Left colon (tissue), 2 donors: ENCODE data around the gene KCTD7. TPM values are rescaled to one million over a fixed set of nuclear protein-coding genes. Genes with fewer than 3 reads are reported as not detected.
"Not testable (repeated sequence)": the region's sequence is repeated elsewhere in the genome, so short reads cannot be mapped to it uniquely, and the experiment has no call there.

ENCODE experiments used
- ATAC-seq: fragments of 200-7000 bp; cut with Tn5 transposase; one replicate; pipeline ENCODE4 v1.9.1; 2020; ENCODE audit warnings: mild to moderate bottlenecking, moderate library complexity
- DNase-seq, 2 donors: peaks; one replicate each; pipeline ENCODE4 v3.0.0-alpha.2; 2020
- intact Hi-C, 2 donors: fragments of 100-400 bp; cut with DNase I in 1 of 2; cut with micrococcal nuclease in 1 of 2; formaldehyde crosslinking; loops; one replicate each; pipeline versions ENCODE4 v1.11.2 to v1.14.0; 2022; cut with DNase I, micrococcal nuclease
- total RNA-seq, 2 donors: library from RNA; stranded (reverse); fragmentation: NEBNext Ultra II Directional; extraction: Animal tissue kit (Norgen Biotek cat#: 25700); gene quantifications; one replicate each; pipeline ENCODE4 v1.2.1, GENCODE V29; 2021
- donor health status: DM: no; HTN: no; CAD: no.
- donor health status: DM: yes; HTN: yes; CAD: no.

Gene KCTD7
- total RNA-seq, 2 donors from 2014 or later, result 5.6 to 8.6 TPM

- intact Hi-C loops, result no loop called here
- no peak for DNase-seq
- no peak for ATAC-seq
These were observed 40.0 kb downstream of the KCTD7 start for GRCh38 chr7:66668677-66669076.

GRCh38 chr7:66669088-66669487 is 40.4 kb downstream of the KCTD7 start:
- ATAC-seq, result no peak
- intact Hi-C loops, result no loop called here
- no peak for DNase-seq

- intact Hi-C loops, result no loop called here
- no peak for DNase-seq
- ATAC-seq, result no peak
These were observed 40.8 kb downstream of the KCTD7 start for GRCh38 chr7:66669496-66669895.

- intact Hi-C loops, result no loop called here
- DNase-seq (no peak), ATAC-seq (no peak)
These were observed 42.4 kb downstream of the KCTD7 start for GRCh38 chr7:66671034-66671433.

- intact Hi-C loops, result not testable (repeated sequence)
These were observed 42.8 kb downstream of the KCTD7 start for GRCh38 chr7:66671486-66671885.

GRCh38 chr7:66672432-66673123 is 43.9 kb downstream of the KCTD7 start:
- intact Hi-C loops, ATAC-seq, DNase-seq: not testable (repeated sequence)

More at GRCh38 chr7:66671486-66671885, 42.8 kb downstream of the KCTD7 start:
- ATAC-seq, DNase-seq: not testable (repeated sequence)

- intact Hi-C loops, DNase-seq: not testable (repeated sequence)
- ATAC-seq, result peak; percentile 21
These were observed 44.5 kb downstream of the KCTD7 start for GRCh38 chr7:66673124-66673640.

- ATAC-seq, result no peak
- DNase-seq, result no peak
- intact Hi-C loops, result no loop called here
These were observed 51.1 kb downstream of the KCTD7 start for GRCh38 chr7:66679633-66680244.

- peak; percentile 95 for ATAC-seq
- intact Hi-C loops, result no loop called here
- DNase-seq, result peak; percentile 97 to 99
These were observed 53.0 kb downstream of the KCTD7 start for GRCh38 chr7:66681491-66682349.

- ATAC-seq (peak; percentile 55), DNase-seq (peak; percentile 19 to 42)
- intact Hi-C loops, result no loop called here
These were observed 53.8 kb downstream of the KCTD7 start for GRCh38 chr7:66682350-66683093.

GRCh38 chr7:66683094-66683769 is 54.6 kb downstream of the KCTD7 start:
- ATAC-seq, intact Hi-C loops, DNase-seq: not testable (repeated sequence)

- intact Hi-C loops, result no loop called here
- no peak for DNase-seq
- no peak for ATAC-seq
These were observed 55.1 kb downstream of the KCTD7 start for GRCh38 chr7:66683770-66684123.

GRCh38 chr7:66685663-66686062 is 57.0 kb downstream of the KCTD7 start:
- DNase-seq, intact Hi-C loops: not testable (repeated sequence)
- ATAC-seq, result peak; percentile 53

GRCh38 chr7:66687186-66687585 is 58.5 kb downstream of the KCTD7 start:
- ATAC-seq, result no peak
- intact Hi-C loops, result no loop called here
- DNase-seq, result no peak

GRCh38 chr7:66687672-66688071 is 59.0 kb downstream of the KCTD7 start:
- DNase-seq, ATAC-seq, intact Hi-C loops: not testable (repeated sequence)

- DNase-seq (no peak), ATAC-seq (no peak)
- intact Hi-C loops, result no loop called here
These were observed 60.4 kb downstream of the KCTD7 start for GRCh38 chr7:66689081-66689480.

GRCh38 chr7:66693331-66693730 is 64.7 kb downstream of the KCTD7 start:
- no peak for DNase-seq
- ATAC-seq, result no peak
- intact Hi-C loops, result no loop called here
